ENCODE data around the gene NFKBIA.
"Not testable (repeated sequence)": the region's sequence is repeated elsewhere in the genome, so short reads cannot be mapped to it uniquely, and the experiment has no call there.

NFKBIA gene

GRCh38 chr14:35404449-35405303 is at the start of gene NFKBIA:
Gene NFKBIA, minus strand, starts transcription at chr14:35404749. Its CDS starts 105 bp downstream, at chr14:35404644.
- peak within 1 kb of the TSS; percentile 99 for H3K27ac ChIP-seq

GRCh38 chr14:35446450-35446849 is 41.9 kb upstream of the NFKBIA start:
- no peak overlapping the region for H3K27ac ChIP-seq
- TF ChIP-seq ZFX (IDR thresholded peaks at IDR 0.05), result no peak
- TF ChIP-seq CTCF (conservative IDR thresholded peaks at IDR 0.05), result no peak

More at GRCh38 chr14:35404449-35405303, at the start of gene NFKBIA:
- TF ChIP-seq CTCF (conservative IDR thresholded peaks at IDR 0.05), result peak; percentile 74
- TF ChIP-seq ZFX (IDR thresholded peaks at IDR 0.05), result peak; percentile 93

- TF ChIP-seq ZFX (IDR thresholded peaks at IDR 0.05), result no peak
- no peak overlapping the region for H3K27ac ChIP-seq
Measured at GRCh38 chr14:35444104-35444503, 39.6 kb upstream of the NFKBIA start.

GRCh38 chr14:35441160-35441559 is 36.6 kb upstream of the NFKBIA start:
- no peak overlapping the region for H3K27ac ChIP-seq
- TF ChIP-seq ZFX (IDR thresholded peaks at IDR 0.05), result no peak

- TF ChIP-seq ZFX (IDR thresholded peaks at IDR 0.05) (no peak), CTCF (conservative IDR thresholded peaks at IDR 0.05) (peak; percentile 81)
- no peak overlapping the region for H3K27ac ChIP-seq
Measured at GRCh38 chr14:35438910-35439713, 34.6 kb upstream of the NFKBIA start.

GRCh38 chr14:35438492-35438891 is 33.9 kb upstream of the NFKBIA start:
- not testable (repeated sequence) for H3K27ac ChIP-seq

- no peak overlapping the region for H3K27ac ChIP-seq
Measured at GRCh38 chr14:35435177-35435576, 30.6 kb upstream of the NFKBIA start.

GRCh38 chr14:35433826-35434225 is 29.3 kb upstream of the NFKBIA start:
- TF ChIP-seq ZFX (IDR thresholded peaks at IDR 0.05), result no peak
- no peak for TF ChIP-seq CTCF (conservative IDR thresholded peaks at IDR 0.05)
- H3K27ac ChIP-seq, result no peak overlapping the region

More at GRCh38 chr14:35435177-35435576, 30.6 kb upstream of the NFKBIA start:
- no peak for TF ChIP-seq ZFX (IDR thresholded peaks at IDR 0.05)

GRCh38 chr14:35430459-35431199 is 26.1 kb upstream of the NFKBIA start:
- no peak overlapping the region for H3K27ac ChIP-seq
- no peak for TF ChIP-seq CTCF (conservative IDR thresholded peaks at IDR 0.05)
- TF ChIP-seq ZFX (IDR thresholded peaks at IDR 0.05), result no peak

Data from C4-2B (cell line).